Measurements from ENCODE around the gene ZNF367. TPM values are rescaled to one million over a fixed set of nuclear protein-coding genes. Genes with fewer than 3 reads are reported as not detected.
A peak's percentile ranks its signal among the peaks of the same experiment; 100 is the strongest.

ZNF367 gene
- total and polyA plus RNA-seq, 2 donors (not counting 3 experiments of a cell fraction or from before 2014, with no cell fraction given), result 1.7 to 10.0 TPM

GRCh38 chr9:96441798-96442445, 23.8 kb upstream of the ZNF367 start:
- peak; percentile 33 for FAIRE-seq
- intact Hi-C loops (cut with micrococcal nuclease), result loop anchor here (2.0 kb wide), 1 partner anchor 225 kb away; no protein-coding TSS in a partner anchor

More at GRCh38 chr9:96441798-96442445, 23.8 kb upstream of the ZNF367 start:
- TF ChIP-seq CTCF (IDR thresholded peaks at IDR 0.05; ENCODE audit: extremely low read depth in 1 of 2, insufficient read depth in 1 of 2, low read depth in 1 of 2, low read length in 2 of 2), result peak; percentile 25 to 28
- no peak for TF ChIP-seq MYC (IDR thresholded peaks at IDR 0.05; ENCODE audit: low read depth, low read length)
- Histone ChIP-seq H3K9ac (replicated peaks; ENCODE audit: extremely low read depth, insufficient read depth, low read length) (no peak overlapping the region), H4K20me1 (replicated peaks; ENCODE audit: control insufficient read depth, extremely low read depth, insufficient read depth, low read length) (no peaks in the 10 kb centered on the region), H3K79me2 (ENCODE audit: control insufficient read depth, insufficient read depth, low read length) (no peaks in the 10 kb centered on the region), H3K4me1 (ENCODE audit: control insufficient read depth, extremely low read depth, insufficient read depth, low read length) (no peaks in the 10 kb centered on the region), H3K27ac (ENCODE audit: insufficient read depth, low read depth, low read length) (no peak overlapping the region), H3K4me2 (ENCODE audit: insufficient read depth, low read length) (no peak overlapping the region), H3K9me3 (replicated peaks; ENCODE audit: control insufficient read depth, insufficient read depth, low read length) (no peaks in the 10 kb centered on the region), H3K9me1 (replicated peaks; ENCODE audit: control insufficient read depth, extremely low read depth, insufficient read depth, low read length) (no peaks in the 10 kb centered on the region), H3K27me3 (ENCODE audit: control insufficient read depth in 2 of 2, insufficient read depth in 2 of 2, low read length in 2 of 2) (no peaks in the 10 kb centered on the region), H3K4me3 (replicated peaks in 1 of 3; ENCODE audit: insufficient read depth in 1 of 3, low read depth in 1 of 3, low read length in 3 of 3) (no peak overlapping the region), H3K36me3 (ENCODE audit: control insufficient read depth in 2 of 2, extremely low read depth in 1 of 2, insufficient read depth in 2 of 2, low read length in 2 of 2) (no peaks in the 10 kb centered on the region), H2AFZ (ENCODE audit: low read depth, low read length) (no peak overlapping the region)
- POLR2A ChIA-PET, result no interaction called here
- CTCF ChIA-PET, result interaction anchor here (0.6 to 1.9 kb wide), 13 partner anchors 8 to 225 kb away, joined by 3 to 12 read pairs (median 3); partner anchors contain the start of gene HABP4
- no peak for DNase-seq (ENCODE audit: low read depth, low spot score)
- dilution Hi-C loops (cut with MboI; ENCODE audit: extremely low pct_ligation_motif_present, low sequenced_read_pairs), result no loop called here
- BruUV-seq (replicated peaks), result no TSS peak

All from endothelial cell of umbilical vein (primary cell).